MCF 10A (cell line): ENCODE measurements around the gene CCDC73. TPM values are rescaled to one million over a fixed set of nuclear protein-coding genes. Genes with fewer than 3 reads are reported as not detected.

Source experiments
- BruUV-seq: library from RNA; stranded (reverse); fragments of 400-500 nt; replicated peaks from 2 replicates; lab custom pipeline; 2021; lab: Mats Ljungman, UMichigan
- CTCF ChIA-PET: fragments of 300-600 bp; sonication (Branson Sonifier 250); formaldehyde crosslinking; extraction: SDS; loops from one replicate; lab custom pipeline; 2021; ENCODE audit warnings: antibody characterized with exemption, inconsistent platforms; lab: Yijun Ruan, JAX
- POLR2A ChIA-PET: fragments of 300-600, 350-650 bp; sonication (Branson Sonifier 250); formaldehyde crosslinking; extraction: SDS; loops from one replicate; lab custom pipeline; 2020; ENCODE audit warnings: antibody characterized with exemption, inconsistent platforms; lab: Yijun Ruan, JAX
- DNase-seq: peaks from one replicate; pipeline ENCODE4 v3.0.0-alpha.2; 2018; ENCODE audit not compliant: unreplicated experiment
- H3K27ac Mint-ChIP-seq: one replicate; pipeline ENCODE4 v1.8.0; 2022; ENCODE audit warnings: mild to moderate bottlenecking, low read depth, mixed read lengths; ENCODE audit not compliant: unreplicated experiment
- H3K27me3 Mint-ChIP-seq: one replicate; pipeline ENCODE4 v1.8.0; 2022; ENCODE audit warnings: mixed read lengths; ENCODE audit not compliant: insufficient read depth, unreplicated experiment
- H3K36me3 Mint-ChIP-seq: one replicate; pipeline ENCODE4 v1.8.0; 2022; ENCODE audit warnings: mild to moderate bottlenecking, moderate library complexity, mixed read lengths; ENCODE audit not compliant: insufficient read depth, unreplicated experiment
- H3K4me1 Mint-ChIP-seq: one replicate; pipeline ENCODE4 v1.8.0; 2022; ENCODE audit warnings: mixed read lengths; ENCODE audit not compliant: insufficient read depth, unreplicated experiment
- H3K4me3 Mint-ChIP-seq: one replicate; pipeline ENCODE4 v1.8.0; 2022; ENCODE audit warnings: mild to moderate bottlenecking, moderate library complexity, mixed read lengths; ENCODE audit not compliant: unreplicated experiment
- H3K9me3 Mint-ChIP-seq: one replicate; pipeline ENCODE4 v1.8.0; 2022; ENCODE audit warnings: mixed read lengths; ENCODE audit not compliant: unreplicated experiment
- CTCF ChIP-seq: fragments of 200-600 bp; IDR thresholded peaks from one replicate; pipeline ENCODE4 v1.8.0; 2022; ENCODE audit warnings: antibody characterized with exemption, mild to moderate bottlenecking; ENCODE audit not compliant: unreplicated experiment
- intact Hi-C: fragments of 100-400 bp; cut with micrococcal nuclease; formaldehyde crosslinking; loops from 2 replicates; pipeline ENCODE4 v1.14.1; 2022
- total RNA-seq: library from RNA; stranded (reverse); gene quantifications from 2 replicates; pipeline ENCODE4 v1.2.3, GENCODE V29; 2022

The CCDC73 gene
- total RNA-seq, 1 experiment from 2014 or later: 0.09 TPM

GRCh38 chr11:32751381-32751780 is 43.1 kb downstream of the CCDC73 start:
- H3K4me3 Mint-ChIP-seq: no peak overlapping the region
- no peaks in the 10 kb centered on the region for H3K4me1 Mint-ChIP-seq
- CTCF ChIA-PET: no interaction called here
- POLR2A ChIA-PET: no interaction called here
- intact Hi-C loops: loop anchor here (5.0 kb wide), 1 partner anchor 41 kb away; the partner anchor contains the start of gene CCDC73
- TF ChIP-seq CTCF: no peak
- peaks cover 20% of the 10 kb centered on the region for H3K27me3 Mint-ChIP-seq
- no TSS peak for BruUV-seq
- peaks cover 11% of the 10 kb centered on the region for H3K9me3 Mint-ChIP-seq
- no peak for DNase-seq
- no peak overlapping the region for H3K27ac Mint-ChIP-seq
- peaks cover 6% of the 10 kb centered on the region for H3K36me3 Mint-ChIP-seq

GRCh38 chr11:32729976-32730375 is 64.5 kb downstream of the CCDC73 start:
- Mint-ChIP-seq H3K27ac (no peak overlapping the region), H3K27me3 (peaks cover 11% of the 10 kb centered on the region), H3K4me3 (no peak overlapping the region), H3K9me3 (no peaks in the 10 kb centered on the region), H3K4me1 (no peaks in the 10 kb centered on the region), H3K36me3 (no peaks in the 10 kb centered on the region)
- no peak for DNase-seq
- BruUV-seq: no TSS peak
- POLR2A ChIA-PET: no interaction called here
- TF ChIP-seq CTCF: no peak
- intact Hi-C loops: no loop called here
- CTCF ChIA-PET: no interaction called here

GRCh38 chr11:32723332-32723731 is 71.1 kb downstream of the CCDC73 start:
- Mint-ChIP-seq H3K27me3 (peaks cover 11% of the 10 kb centered on the region), H3K9me3 (no peaks in the 10 kb centered on the region), H3K4me3 (no peak overlapping the region), H3K27ac (no peak overlapping the region), H3K36me3 (no peaks in the 10 kb centered on the region), H3K4me1 (no peaks in the 10 kb centered on the region)
- ChIA-PET CTCF (no interaction called here), POLR2A (no interaction called here)
- DNase-seq: no peak
- no peak for TF ChIP-seq CTCF
- intact Hi-C loops: no loop called here
- no TSS peak for BruUV-seq

- Mint-ChIP-seq H3K9me3 (no peaks in the 10 kb centered on the region), H3K36me3 (no peaks in the 10 kb centered on the region), H3K27me3 (peaks cover 11% of the 10 kb centered on the region), H3K4me1 (no peaks in the 10 kb centered on the region), H3K27ac (no peak overlapping the region), H3K4me3 (no peak overlapping the region)
- no TSS peak for BruUV-seq
- CTCF ChIA-PET: no interaction called here
- POLR2A ChIA-PET: no interaction called here
- no peak for DNase-seq
- intact Hi-C loops: no loop called here
- no peak for TF ChIP-seq CTCF
Observed at GRCh38 chr11:32722255-32722654, 72.2 kb downstream of the CCDC73 start.
